Measurements from ENCODE around the gene GPT2.

Gene GPT2

GRCh38 chr16:46894036-46894672 lies 10.0 kb downstream of the GPT2 start:
- DNase-seq (ENCODE audit: low read depth) = no peak
- TF ChIP-seq CTCF (conservative IDR thresholded peaks at IDR 0.05; ENCODE audit: low read depth, low read length) = no peak
- no peak overlapping the region for H3K4me3 ChIP-seq (ENCODE audit: low read length)

GRCh38 chr16:46895399-46896313 lies 11.5 kb downstream of the GPT2 start:
- no peak for TF ChIP-seq CTCF (conservative IDR thresholded peaks at IDR 0.05; ENCODE audit: low read depth, low read length)
- H3K4me3 ChIP-seq (ENCODE audit: low read length) = no peak overlapping the region
- DNase-seq (ENCODE audit: low read depth) = no peak

- no peak for TF ChIP-seq CTCF (conservative IDR thresholded peaks at IDR 0.05; ENCODE audit: low read depth, low read length)
- DNase-seq (ENCODE audit: low read depth) = no peak
- no peak overlapping the region for H3K4me3 ChIP-seq (ENCODE audit: low read length)
Observed at GRCh38 chr16:46896314-46896968, 12.3 kb downstream of the GPT2 start.

- TF ChIP-seq CTCF (conservative IDR thresholded peaks at IDR 0.05; ENCODE audit: low read depth, low read length) = no peak
- DNase-seq (ENCODE audit: low read depth) = no peak
- H3K4me3 ChIP-seq (ENCODE audit: low read length) = no peak overlapping the region
Observed at GRCh38 chr16:46897471-46897870, 13.3 kb downstream of the GPT2 start.

- no peak for TF ChIP-seq CTCF (conservative IDR thresholded peaks at IDR 0.05; ENCODE audit: low read depth, low read length)
- no peak overlapping the region for H3K4me3 ChIP-seq (ENCODE audit: low read length)
- no peak for DNase-seq (ENCODE audit: low read depth)
Observed at GRCh38 chr16:46898006-46898405, 13.8 kb downstream of the GPT2 start.

- no peak overlapping the region for H3K4me3 ChIP-seq (ENCODE audit: low read length)
- no peak for DNase-seq (ENCODE audit: low read depth)
- no peak for TF ChIP-seq CTCF (conservative IDR thresholded peaks at IDR 0.05; ENCODE audit: low read depth, low read length)
Observed at GRCh38 chr16:46899443-46900143, 15.4 kb downstream of the GPT2 start.
